Activated effector memory CD4-positive, alpha-beta T cell treated with anti-CD3 and anti-CD28 coated beads, Interleukin-2, amount 50 U/mL, for 16 hours (primary cell): Measurements from ENCODE around the gene PLCB1.

Source experiments
- DNase-seq: peaks from one replicate; pipeline ENCODE4 v3.0.0-alpha.2; 2020

The PLCB1 gene

DNA sequence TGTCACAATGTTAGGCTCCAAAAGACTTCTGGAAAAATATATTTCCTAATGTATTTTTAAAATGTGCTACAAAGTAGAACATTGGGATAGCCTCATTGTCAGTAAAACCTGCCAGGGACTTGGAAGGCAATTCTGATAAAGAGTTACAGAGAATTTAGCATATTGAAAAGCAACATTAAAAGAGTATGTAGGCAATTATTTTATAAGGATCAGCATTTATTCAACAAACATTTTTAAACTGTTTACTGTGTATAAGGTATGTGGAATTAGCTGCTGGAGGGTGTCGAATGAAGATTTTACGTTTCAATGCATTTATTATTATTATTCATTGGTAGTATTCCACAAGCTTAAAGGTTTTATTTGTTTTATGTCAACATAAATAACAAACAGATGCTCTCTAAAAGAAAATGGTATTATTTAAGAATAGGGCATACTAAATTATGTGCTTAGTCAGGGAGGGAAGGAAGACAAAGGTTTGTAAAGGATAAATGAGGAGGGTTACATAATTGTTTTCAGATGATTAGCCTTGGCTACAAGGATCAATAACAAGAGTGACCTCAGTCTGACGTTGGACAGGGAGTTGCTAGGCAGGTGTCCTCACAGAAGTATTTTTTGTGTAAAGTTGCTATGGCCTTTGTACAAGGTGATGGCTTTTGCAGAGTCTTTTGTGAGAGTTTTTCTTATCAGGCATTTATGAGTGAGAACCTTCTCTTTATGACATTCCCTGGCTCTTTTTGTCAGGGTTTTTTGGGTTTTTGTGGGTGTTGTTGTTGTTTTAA, 623.5 kb downstream of the PLCB1 start:
- no peak for DNase-seq

GRCh38 chr20:8756410-8756809, 624.3 kb downstream of the PLCB1 start:
- DNase-seq, result no peak

DNA sequence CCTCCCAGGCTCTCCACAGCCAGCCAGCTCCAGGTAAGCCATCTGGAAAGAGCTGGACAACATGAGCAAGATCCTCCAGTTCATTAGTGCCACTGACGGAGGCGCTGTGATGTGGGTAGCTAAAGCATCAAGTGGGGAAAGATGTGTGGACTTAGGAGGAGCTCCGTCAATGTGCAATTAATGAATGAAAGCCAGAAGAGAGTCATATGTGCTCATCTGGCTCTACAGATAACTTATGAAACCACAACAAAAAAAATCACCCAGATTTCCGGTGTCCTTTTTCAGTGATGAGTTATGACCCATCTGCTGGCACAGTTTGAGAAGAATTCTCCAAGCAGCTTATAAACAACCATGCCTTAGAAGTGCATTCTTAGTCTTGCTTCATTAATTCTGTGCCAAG, 625.1 kb downstream of the PLCB1 start:
- no peak for DNase-seq

DNA sequence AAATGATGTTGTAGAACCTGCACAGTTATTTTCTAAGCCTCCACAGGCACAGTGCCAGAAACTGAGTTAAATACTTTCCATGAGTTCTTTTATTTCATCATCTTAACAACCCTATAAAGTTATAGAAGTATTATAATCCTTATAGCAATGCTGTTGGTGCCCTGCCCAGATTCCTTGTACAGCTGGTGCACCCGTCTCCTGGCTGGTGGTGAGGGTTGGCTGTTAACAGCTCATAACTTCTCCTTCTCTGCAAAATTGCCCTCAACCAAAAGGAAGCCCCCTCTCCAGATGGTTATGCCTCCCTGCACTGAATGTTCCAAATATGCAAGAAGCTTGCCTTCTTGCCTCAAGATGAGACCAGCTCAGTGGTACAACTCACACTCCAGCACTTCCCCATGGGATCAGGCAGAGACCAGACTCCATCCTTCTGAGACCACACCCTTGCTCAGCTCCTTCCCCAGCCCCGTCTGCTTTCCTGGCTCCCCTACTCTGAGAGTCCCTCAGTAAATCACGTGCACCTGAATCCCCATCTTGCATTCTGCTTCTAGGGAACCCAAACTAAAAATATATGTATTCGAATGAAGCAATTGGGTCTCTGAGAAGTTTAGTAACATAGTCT, 632.4 kb downstream of the PLCB1 start:
- no peak for DNase-seq

DNA sequence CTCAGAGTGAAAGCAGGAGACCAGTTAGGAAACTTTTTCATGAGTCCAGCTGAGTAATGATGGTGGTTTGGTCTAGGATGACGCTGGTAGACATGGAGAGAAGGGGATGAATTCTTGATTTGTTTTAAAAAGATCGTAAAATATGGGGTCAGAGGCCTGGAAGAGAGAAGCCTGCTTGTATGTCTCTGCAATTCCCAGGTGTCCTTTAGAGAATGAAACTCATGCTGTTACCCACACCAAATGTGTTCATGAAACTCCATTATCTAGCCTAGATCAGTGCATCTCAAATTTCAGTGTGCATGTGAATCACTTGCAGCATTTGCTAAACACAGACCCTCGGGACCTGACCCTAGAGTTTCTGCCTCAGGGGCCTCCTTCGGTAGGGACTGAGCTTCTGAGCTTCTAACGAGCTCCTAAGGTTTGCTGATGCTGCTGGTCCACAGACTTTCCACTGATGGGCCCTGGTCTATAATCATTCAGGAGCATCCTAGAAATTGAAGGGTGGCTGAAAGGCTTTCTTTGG, 634.9 kb downstream of the PLCB1 start:
- no peak for DNase-seq

- DNase-seq, result no peak
Measured at GRCh38 chr20:8774412-8774811, 642.3 kb downstream of the PLCB1 start.

GRCh38 chr20:8777911-8778310, 645.8 kb downstream of the PLCB1 start:
- no peak for DNase-seq

- no peak for DNase-seq
Measured at GRCh38 chr20:8778387-8778786, 646.3 kb downstream of the PLCB1 start.

DNA sequence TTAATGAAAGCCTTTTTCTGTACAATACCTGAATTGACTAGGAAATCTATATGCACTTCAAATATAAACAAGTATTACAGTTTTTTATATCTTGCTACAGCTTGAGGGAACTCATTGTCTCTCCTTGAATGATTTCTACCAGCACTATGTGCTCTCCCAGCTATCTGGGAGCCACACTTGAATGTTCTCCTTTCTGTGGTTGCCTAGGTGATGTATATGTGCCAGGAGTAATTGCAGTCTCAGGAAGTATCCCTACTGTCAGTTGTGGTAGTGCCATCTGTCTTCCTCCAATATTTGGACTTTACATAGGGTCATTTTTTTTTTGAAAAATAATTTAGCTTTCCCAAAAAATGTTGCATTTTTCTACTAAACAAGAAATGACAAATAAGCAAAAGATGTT, 648.8 kb downstream of the PLCB1 start:
- DNase-seq, result no peak

GRCh38 chr20:8782804-8783203, 650.7 kb downstream of the PLCB1 start:
- no peak for DNase-seq

DNA sequence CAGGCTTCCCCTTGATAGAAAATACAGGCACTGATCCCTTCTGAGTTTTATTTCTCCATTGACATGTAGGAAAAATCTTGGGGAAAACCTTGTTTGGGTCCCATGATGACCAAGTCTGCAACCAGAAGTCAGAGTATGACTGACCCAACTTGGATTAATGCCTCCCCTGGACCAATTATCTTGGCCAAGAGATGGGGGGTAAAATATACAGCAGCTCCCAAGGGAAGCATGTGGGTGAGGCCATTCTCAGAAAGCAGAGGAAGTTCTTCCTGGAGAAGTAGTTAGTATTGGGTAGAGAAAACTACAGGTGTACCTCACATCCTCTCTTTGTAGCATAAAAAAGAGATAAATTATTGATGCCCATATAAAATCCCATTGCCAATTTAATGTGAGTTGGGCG, 651.7 kb downstream of the PLCB1 start:
- no peak for DNase-seq

- DNase-seq, result no peak
Measured at GRCh38 chr20:8786383-8786782, 654.3 kb downstream of the PLCB1 start.

DNA sequence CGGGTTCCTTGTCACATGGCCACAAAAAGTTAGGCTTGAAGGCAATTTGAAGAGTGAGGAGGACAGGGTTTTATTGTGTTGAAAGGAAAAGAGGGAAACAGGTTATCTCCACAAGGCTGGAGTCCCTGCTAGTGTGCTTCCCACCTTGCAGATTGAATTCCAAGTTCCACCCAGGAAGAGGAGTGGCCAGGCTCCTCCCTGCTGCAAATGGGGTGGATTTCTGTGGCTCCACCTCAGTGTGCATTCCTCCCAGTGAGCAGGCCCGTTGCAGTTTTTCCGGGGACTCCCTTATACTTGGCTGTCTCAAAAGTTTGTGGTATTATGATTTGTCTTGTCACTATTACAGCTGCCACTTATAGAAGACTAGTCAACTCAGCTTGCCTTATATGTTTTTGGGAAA, 655.0 kb downstream of the PLCB1 start:
- no peak for DNase-seq

DNA sequence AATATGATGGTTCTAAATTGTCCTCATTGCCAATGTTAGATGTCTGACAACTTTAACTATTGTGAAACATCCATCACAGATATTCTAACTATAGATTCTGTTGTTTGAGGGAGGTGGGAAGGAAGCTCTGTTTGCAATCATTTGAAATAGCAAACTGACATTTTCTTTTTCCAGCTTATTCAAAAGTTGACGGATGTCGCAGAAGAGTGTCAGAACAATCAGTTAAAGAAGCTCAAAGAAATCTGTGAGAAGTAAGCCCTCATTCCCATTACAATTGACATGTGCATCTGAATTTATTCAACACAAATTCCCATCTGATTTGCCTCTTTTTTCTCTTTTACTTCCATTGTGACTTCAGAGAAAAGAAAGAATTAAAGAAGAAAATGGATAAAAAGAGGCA, 656.2 kb downstream of the PLCB1 start:
- DNase-seq, result no peak

GRCh38 chr20:8788831-8789230, 656.8 kb downstream of the PLCB1 start:
- DNase-seq, result no peak

DNA sequence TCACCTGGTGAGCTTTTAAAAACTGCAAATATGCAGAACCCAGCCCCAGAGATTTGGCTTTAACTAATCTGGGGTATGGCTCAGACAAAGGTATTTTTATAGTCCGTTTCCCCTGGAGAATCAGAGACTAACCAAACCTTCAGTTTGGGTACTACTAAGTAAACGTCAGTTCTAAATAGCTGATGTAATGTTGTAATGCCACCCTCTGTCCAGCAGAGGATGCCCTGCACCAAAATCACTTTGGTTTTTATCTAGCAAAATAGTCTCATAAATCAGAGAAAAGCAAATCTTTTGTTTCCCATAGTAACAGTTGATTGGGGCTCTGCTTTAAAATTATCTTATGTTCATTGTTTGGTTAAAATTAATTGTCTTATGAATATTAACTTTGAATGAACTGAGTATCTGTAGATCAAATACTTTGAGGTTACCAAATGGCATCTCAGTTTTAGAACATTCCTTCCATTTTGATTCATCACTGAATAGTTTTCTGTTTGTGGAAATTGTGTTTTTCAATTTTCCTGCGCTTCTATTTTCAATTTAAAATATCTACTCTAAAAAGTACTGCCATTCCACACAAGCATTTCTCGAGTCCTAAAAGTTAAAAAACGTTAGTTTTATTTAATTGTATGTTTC, 658.5 kb downstream of the PLCB1 start:
- no peak for DNase-seq

DNA sequence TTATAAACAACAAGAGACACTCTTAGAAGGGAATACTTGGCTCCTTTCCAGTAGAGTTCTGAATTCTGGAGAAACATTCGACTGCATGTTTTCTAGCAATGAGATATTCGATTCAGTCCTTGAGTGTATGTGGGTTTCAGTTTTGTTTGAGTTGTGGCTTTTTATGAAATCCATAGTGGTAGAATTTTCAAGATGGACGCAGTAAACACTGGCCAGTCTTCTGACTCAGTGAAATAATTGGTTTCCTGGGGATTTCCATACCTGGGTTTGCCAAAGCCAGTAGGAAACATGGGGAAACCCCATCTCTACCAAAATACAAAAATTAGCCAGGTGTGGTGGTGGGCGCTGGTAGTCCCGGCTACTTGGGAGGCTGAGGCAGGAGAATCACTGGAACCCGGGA, 663.3 kb downstream of the PLCB1 start:
- no peak for DNase-seq

GRCh38 chr20:8796088-8796660, 664.1 kb downstream of the PLCB1 start:
- no peak for DNase-seq

DNA sequence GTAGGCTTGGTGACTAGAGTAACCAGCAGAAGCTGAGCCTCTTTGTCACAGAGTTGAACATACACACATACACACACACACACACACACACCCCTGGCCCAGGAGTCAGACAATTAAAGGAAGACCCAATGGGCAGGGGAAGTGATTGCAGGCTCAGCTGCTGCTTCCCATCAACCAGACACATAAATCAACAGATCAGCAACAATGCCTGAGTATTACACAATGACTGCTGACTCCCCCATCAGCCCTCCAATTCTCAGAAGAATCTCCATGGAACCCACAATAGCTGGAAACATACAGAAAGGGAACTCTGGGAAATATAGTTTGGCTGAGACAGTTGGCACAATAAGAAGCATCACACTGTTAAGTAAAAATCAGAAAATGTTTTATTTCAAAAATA, 666.4 kb downstream of the PLCB1 start:
- no peak for DNase-seq

DNA sequence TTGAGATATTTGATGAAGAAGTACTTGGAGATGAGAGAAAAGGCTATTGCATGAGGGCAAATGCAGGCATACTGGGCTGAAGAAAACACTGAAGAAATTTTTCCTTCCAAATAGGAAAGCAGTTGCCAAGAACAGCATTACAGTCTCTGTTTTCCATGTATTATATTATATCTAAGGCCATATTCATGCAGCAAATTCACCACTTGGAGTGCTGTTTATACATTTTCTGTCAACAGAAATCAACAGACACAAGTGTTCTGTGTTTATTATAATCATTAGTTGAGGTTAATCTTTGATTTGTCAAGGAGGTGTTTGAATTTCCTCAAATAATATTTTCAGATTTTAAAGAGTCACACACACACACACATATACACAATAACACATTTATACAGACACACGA, 668.0 kb downstream of the PLCB1 start:
- DNase-seq, result no peak

DNA sequence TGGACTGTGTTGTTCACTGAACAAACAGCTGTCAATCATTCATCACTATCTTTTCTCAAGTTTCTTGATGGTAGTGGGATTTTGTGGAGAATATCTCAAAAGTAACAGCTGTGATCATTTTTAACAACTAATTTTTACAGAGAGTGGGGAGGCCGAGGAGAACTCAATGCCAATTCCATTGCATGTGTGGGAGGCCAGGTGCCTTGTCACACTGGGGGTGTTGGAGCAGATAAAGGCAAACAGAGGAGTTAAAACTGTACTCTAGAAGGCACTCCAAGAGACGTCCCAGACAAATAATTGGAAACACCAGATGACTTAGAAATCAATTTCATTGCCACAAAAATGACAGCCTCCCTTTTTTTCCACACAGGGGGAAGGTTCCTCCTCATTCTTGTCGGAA, 669.6 kb downstream of the PLCB1 start:
- no peak for DNase-seq

- DNase-seq, result no peak
Measured at GRCh38 chr20:8803065-8803464, 671.0 kb downstream of the PLCB1 start.

DNA sequence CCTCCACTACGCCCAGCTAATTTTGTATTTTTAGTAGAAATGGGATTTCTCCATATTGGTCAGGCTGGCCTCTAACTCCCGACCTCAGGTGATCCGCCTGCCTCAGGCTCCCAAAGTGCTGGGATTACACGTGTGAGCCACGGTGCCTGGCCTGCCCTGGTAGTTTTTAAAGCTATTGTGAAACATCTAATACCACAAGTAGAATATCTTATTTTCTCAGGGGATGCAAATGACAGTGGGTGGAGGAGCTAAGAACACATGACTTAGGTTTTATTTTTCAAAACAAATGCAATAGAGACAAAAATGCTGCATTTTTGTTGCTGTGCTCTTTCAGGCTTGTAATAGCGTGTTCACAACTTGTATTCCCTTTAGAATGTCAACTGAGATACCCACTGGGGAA, 671.9 kb downstream of the PLCB1 start:
- no peak for DNase-seq
